ENCODE data around the gene RSBN1.

DNA sequence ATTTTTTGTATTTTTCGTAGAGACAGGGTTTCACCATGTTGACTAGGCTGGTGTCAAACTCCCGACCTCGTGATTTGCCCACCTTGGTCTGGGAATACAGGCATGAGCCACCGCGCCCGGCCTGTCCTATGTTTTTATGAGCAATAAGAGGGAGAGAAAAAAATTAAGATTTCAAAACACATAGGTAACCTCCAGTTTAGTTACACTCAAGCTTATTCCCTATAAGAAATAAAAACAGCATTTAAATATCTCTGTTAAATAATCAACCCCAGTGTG is 7.1 kb downstream of the RSBN1 start:
- no peak for TF ChIP-seq EZH2phosphoT487 (conservative IDR thresholded peaks at IDR 0.05; ENCODE audit: low read length)
- TF ChIP-seq, protein P1, sequence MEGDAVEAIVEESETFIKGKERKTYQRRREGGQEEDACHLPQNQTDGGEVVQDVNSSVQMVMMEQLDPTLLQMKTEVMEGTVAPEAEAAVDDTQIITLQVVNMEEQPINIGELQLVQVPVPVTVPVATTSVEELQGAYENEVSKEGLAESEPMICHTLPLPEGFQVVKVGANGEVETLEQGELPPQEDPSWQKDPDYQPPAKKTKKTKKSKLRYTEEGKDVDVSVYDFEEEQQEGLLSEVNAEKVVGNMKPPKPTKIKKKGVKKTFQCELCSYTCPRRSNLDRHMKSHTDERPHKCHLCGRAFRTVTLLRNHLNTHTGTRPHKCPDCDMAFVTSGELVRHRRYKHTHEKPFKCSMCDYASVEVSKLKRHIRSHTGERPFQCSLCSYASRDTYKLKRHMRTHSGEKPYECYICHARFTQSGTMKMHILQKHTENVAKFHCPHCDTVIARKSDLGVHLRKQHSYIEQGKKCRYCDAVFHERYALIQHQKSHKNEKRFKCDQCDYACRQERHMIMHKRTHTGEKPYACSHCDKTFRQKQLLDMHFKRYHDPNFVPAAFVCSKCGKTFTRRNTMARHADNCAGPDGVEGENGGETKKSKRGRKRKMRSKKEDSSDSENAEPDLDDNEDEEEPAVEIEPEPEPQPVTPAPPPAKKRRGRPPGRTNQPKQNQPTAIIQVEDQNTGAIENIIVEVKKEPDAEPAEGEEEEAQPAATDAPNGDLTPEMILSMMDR (IDR thresholded peaks at IDR 0.05; ENCODE audit: insufficient read depth, low read length, poor library complexity, severe bottlenecking) = no peak
